ENCODE results near the gene TBC1D16. TPM values are rescaled to one million over a fixed set of nuclear protein-coding genes. Genes with fewer than 3 reads are reported as not detected.

The TBC1D16 gene
- total and polyA plus RNA-seq, 12 donors = 4.8 to 23.3 (median 17.0) TPM

DNA sequence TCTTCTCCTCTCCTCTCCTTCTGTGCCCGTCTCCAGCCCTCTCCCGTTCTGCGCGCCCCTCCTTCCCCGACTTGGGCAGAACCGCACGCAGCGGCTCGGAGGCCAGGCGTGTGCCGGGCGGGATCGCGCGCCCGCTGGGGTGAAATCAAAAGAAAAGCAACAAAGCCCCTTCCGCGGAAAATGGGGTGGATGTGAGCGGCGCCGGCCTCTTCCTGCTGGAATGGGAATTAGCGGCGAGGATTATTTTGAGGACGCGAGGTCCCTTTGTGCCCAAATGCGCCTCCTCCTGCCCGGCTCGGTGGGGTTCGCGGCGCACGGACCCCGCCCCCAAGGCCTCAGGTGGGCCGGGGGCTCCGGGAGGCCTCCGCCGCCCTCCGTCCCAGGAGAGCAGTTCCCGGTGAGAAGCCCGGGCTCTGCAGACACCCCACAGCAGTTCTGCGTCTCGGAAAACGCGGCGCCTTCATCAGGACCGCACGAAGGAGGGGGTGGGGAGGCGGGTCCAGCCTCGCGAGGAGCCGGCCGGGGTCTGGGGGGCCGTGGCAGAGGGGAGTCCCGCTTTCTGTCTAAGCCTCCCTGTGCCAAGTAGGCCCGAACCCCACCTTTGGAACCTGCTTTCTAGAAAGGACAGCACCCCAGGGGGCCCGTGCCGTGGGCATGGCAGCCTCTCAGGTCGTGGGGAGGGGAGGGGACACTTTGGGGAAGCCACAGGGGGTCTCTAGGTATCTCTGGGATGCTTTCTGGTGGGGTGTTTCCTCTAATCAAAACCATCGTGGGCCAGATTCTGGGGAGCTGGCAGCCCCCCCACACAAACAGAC lies 105.4 kb downstream of the TBC1D16 start:
- Histone ChIP-seq H3K9me3 (no peaks in the 10 kb centered on the region), H3K36me3 (no peaks in the 10 kb centered on the region), H3K4me1 (peaks cover 3 to 16% (median 11%) of the 10 kb centered on the region in 9 donors), H3K27ac (no peak overlapping the region), H3K4me3 (peak overlapping the region in 7 of 10 donors; percentile 19 to 47 (median 36)), H3K27me3 (peaks cover 13 to 78% (median 65%) of the 10 kb centered on the region in 7 donors)
- WGBS, 2 donors = 2% methylated on average over 47 to 58 of the region's 59 CpGs
- DNase-seq (no peak), ATAC-seq (no peak)
- TF ChIP-seq, protein P1, sequence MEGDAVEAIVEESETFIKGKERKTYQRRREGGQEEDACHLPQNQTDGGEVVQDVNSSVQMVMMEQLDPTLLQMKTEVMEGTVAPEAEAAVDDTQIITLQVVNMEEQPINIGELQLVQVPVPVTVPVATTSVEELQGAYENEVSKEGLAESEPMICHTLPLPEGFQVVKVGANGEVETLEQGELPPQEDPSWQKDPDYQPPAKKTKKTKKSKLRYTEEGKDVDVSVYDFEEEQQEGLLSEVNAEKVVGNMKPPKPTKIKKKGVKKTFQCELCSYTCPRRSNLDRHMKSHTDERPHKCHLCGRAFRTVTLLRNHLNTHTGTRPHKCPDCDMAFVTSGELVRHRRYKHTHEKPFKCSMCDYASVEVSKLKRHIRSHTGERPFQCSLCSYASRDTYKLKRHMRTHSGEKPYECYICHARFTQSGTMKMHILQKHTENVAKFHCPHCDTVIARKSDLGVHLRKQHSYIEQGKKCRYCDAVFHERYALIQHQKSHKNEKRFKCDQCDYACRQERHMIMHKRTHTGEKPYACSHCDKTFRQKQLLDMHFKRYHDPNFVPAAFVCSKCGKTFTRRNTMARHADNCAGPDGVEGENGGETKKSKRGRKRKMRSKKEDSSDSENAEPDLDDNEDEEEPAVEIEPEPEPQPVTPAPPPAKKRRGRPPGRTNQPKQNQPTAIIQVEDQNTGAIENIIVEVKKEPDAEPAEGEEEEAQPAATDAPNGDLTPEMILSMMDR (IDR thresholded peaks at IDR 0.05) = no peak
- intact Hi-C loops (cut with DNase I) = no loop called here

DNA sequence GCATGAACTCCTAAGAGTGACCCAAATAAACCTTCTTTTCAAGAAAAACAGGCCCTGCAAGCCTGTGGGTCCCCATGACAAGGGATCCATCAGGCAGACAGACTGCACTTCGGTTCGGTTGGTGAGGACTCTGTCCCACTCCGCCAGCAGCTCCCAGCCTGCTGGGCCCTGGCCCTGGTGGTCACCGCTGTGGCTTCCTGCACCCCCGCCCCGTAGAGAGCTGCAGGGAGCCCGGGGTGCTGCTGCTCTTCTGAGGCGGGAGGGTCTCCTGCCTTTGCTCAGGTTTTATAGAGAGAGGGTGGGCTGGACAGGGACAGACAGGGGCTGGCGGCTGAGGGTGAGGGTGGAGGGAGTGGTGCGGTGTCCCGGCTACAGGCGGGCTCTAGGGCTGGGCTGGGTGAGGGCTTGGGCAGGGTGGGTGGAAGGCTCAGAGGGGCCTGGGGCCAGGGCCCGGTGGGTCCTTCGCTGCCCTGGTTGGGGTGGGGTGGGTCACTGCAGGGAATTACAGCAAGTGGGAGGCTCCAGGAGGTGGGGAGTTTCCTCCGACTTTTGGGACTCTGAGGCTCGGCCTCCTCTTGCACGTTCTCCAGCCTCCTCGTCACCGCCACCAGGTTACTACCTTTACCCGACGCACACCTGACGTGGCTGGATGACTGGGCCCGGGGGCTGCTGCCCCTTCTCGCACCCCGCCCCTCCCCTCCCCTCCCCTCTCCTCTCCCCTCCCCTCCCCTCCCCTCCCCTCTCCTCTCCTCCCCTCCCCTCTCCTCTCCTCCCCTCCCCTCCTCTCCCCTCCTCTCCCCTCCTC lies 106.2 kb downstream of the TBC1D16 start:
- Histone ChIP-seq H3K27ac (no peak overlapping the region), H3K36me3 (no peaks in the 10 kb centered on the region), H3K9me3 (no peaks in the 10 kb centered on the region), H3K27me3 (peaks cover 13 to 83% (median 73%) of the 10 kb centered on the region in 7 donors), H3K4me3 (peak overlapping the region in 2 of 10 donors; percentile 36 to 47), H3K4me1 (peaks cover 3 to 23% (median 17%) of the 10 kb centered on the region in 9 donors)
- WGBS, 2 donors = 68 to 72% methylated on average over 24 to 25 of the region's 25 CpGs
- TF ChIP-seq, protein P1 (IDR thresholded peaks at IDR 0.05) = no peak
- no peak for DNase-seq
- intact Hi-C loops (cut with DNase I) = loop anchor here in 2 of 10 donors (5.0 to 10.0 kb wide), 2 partner anchors 55 to 142 kb away; no protein-coding TSS in a partner anchor
- no peak for ATAC-seq

DNA sequence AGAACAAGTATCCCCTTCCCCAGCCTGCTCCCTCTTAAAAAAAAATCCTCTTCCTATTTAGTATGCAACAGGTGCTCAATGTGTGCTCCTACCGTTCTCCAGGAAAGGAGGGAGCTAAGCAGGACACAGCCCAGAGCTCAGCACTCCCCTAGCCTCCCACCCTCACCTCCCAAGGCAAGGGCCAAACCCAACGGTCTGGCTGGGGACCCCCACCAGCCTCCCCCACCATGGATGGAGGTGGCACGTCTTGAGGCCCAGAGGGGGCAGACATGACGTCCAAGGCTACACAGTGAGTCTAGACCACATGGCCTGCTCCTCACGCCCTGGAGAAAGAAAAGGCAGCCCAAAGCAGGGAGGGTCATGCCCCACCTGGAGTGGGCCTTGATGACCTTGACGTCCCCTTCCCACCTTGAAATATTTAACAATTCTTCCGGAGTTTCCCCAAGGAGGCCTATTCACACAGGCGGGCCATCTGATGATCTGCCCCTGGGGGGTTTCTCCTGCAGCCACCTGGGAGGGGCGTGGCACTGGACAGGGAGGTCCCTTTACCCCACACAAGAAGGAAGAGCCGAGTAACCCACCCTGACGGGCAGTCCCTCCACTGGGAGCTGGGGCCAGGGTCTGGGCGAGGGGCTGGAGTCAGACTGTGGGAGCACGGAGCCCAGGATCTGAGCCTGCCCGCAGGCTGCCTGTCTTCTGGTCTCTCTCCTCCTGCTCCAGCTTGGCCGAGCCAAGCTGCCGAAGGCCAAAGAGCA lies 107.0 kb downstream of the TBC1D16 start:
- TF ChIP-seq, protein P1 (IDR thresholded peaks at IDR 0.05) = no peak
- 86% methylated on average over 16 of the region's 16 CpGs for WGBS, 2 donors
- Histone ChIP-seq H3K27ac (no peak overlapping the region), H3K4me1 (peaks cover 3 to 25% (median 12%) of the 10 kb centered on the region in 9 donors), H3K9me3 (no peaks in the 10 kb centered on the region), H3K4me3 (no peak overlapping the region), H3K27me3 (peaks cover 13 to 89% (median 80%) of the 10 kb centered on the region in 7 donors), H3K36me3 (no peaks in the 10 kb centered on the region)
- ATAC-seq (no peak), DNase-seq (no peak)
- intact Hi-C loops (cut with DNase I) = loop anchor here in 2 of 10 donors (5.0 to 10.0 kb wide), 2 partner anchors 56 to 141 kb away; no protein-coding TSS in a partner anchor
